HepG2 (cell line): ENCODE results near the gene HOXD3. TPM values are rescaled to one million over a fixed set of nuclear protein-coding genes. Genes with fewer than 3 reads are reported as not detected.
A peak's percentile ranks its signal among the peaks of the same experiment; 100 is the strongest.

Experiments
- ATAC-seq: fragments of 200-7000 bp; cut with Tn5 transposase; 3 replicates; pipeline ENCODE4 v1.9.1; 2020; ENCODE audit warnings: mild to moderate bottlenecking, moderate library complexity
- BruUV-seq: library from RNA; stranded (reverse); fragments of 400-500 nt; replicated peaks from 2 replicates; lab custom pipeline; 2021; lab: Mats Ljungman, UMichigan
- CTCF ChIA-PET: fragments of 300-600 bp; formaldehyde crosslinking; extraction: SDS; loops from one replicate; lab custom pipeline; 2021; ENCODE audit warnings: low total read pairs, inconsistent platforms, low intra/inter-chr PET ratio; lab: Yijun Ruan, JAX
- POLR2A ChIA-PET: fragments of 350-600 bp; sonication (Branson Sonifier 250); formaldehyde crosslinking; loops from one replicate; lab custom pipeline; 2020; ENCODE audit warnings: antibody characterized with exemption, inconsistent platforms; lab: Yijun Ruan, JAX
- DNase-seq: peaks from one replicate; pipeline ENCODE4 v3.0.0-alpha.2; 2015; ENCODE audit warnings: low spot score
- FAIRE-seq: peaks from 3 replicates; lab custom pipeline; 2011; peaks lifted over from hg19 to GRCh38; lab: Jason Lieb, UNC
- H2AFZ ChIP-seq: one replicate; pipeline ENCODE4 v1.6.1; 2011; ENCODE audit warnings: low read length, inconsistent platforms
- H3K27ac ChIP-seq: fragments of 300-600 bp; 3 replicates; pipeline ENCODE4 v1.8.0; 2011; ENCODE audit warnings: mixed run types, mild to moderate bottlenecking, mixed read lengths, low read length, inconsistent platforms; ENCODE audit not compliant: insufficient read depth; ENCODE audit errors: extremely low read length
- H3K27me3 ChIP-seq, 2 experiments: fragments of 200-600 bp in 1 of 2; 2 replicates in 1 of 2; 3 replicates in 1 of 2; pipeline versions ENCODE4 v1.6.0 to v1.8.0; 2011; ENCODE audit warnings: low read length in 2 of 2, mild to moderate bottlenecking in 2 of 2, moderate library complexity in 2 of 2, inconsistent platforms in 1 of 2; ENCODE audit not compliant: insufficient read depth in 2 of 2, control insufficient read depth in 1 of 2
- H3K36me3 ChIP-seq, 2 experiments: fragments of 200-600 bp in 1 of 2; replicated peaks in 1 of 2; 2 replicates in 1 of 2; 3 replicates in 1 of 2; pipeline versions ENCODE4 v1.5.1 to v1.8.0; 2011; ENCODE audit warnings: low read length in 2 of 2, inconsistent platforms in 1 of 2; ENCODE audit not compliant: insufficient read depth in 2 of 2, control insufficient read depth in 1 of 2
- H3K4me1 ChIP-seq: 2 replicates; pipeline ENCODE4 v1.5.1; 2012; ENCODE audit warnings: low read length, inconsistent platforms; ENCODE audit not compliant: insufficient read depth
- H3K4me2 ChIP-seq: 2 replicates; pipeline ENCODE4 v1.6.0; 2011; ENCODE audit warnings: low read depth, low read length, inconsistent platforms
- H3K4me3 ChIP-seq, 3 experiments: fragments of 200-600 bp in 1 of 3; sonication (generic), shearing (Covaris generic) in 1 of 3; replicated peaks in 1 of 3; 2 replicates each; pipeline ENCODE4 v1.5.1; 2011 to 2016; ENCODE audit warnings: low read length in 3 of 3, inconsistent platforms in 2 of 3, low read depth in 2 of 3, mild to moderate bottlenecking in 2 of 3, control low read depth in 1 of 3, mixed read lengths in 1 of 3; ENCODE audit not compliant: insufficient read depth in 1 of 3
- H3K79me2 ChIP-seq: one replicate; pipeline ENCODE4 v1.6.1; 2011; ENCODE audit warnings: low read length, inconsistent platforms; ENCODE audit not compliant: insufficient read depth
- H3K9ac ChIP-seq: 2 replicates; pipeline ENCODE4 v1.6.0; 2011; ENCODE audit warnings: mild to moderate bottlenecking, low read depth, low read length, inconsistent platforms; ENCODE audit not compliant: insufficient read depth
- H3K9me3 ChIP-seq: 2 replicates; pipeline ENCODE4 v1.5.1; 2012; ENCODE audit warnings: mild to moderate bottlenecking, low read length
- H4K20me1 ChIP-seq: 2 replicates; pipeline ENCODE4 v1.6.0; 2011; ENCODE audit warnings: inconsistent platforms, mild to moderate bottlenecking, low read length, moderate library complexity; ENCODE audit not compliant: insufficient read depth
- CHD4 ChIP-seq: fragments of 200-600 bp; sonication (generic); IDR thresholded peaks from 2 replicates; pipeline ENCODE4 v1.7.0; 2017; ENCODE audit warnings: mild to moderate bottlenecking, low read length, borderline replicate concordance
- EED ChIP-seq: sonication (generic); formaldehyde crosslinking; IDR thresholded peaks from 2 replicates; pipeline ENCODE4 v1.5.0; 2020; ENCODE audit warnings: mild to moderate bottlenecking, missing genetic modification reagents
- FUBP1 ChIP-seq: sonication (generic); formaldehyde crosslinking; IDR thresholded peaks from 2 replicates; pipeline ENCODE4 v1.5.1; 2020; ENCODE audit warnings: missing genetic modification reagents, mild to moderate bottlenecking, borderline replicate concordance
- HMGXB3 ChIP-seq: sonication (generic); formaldehyde crosslinking; IDR thresholded peaks from 2 replicates; pipeline ENCODE4 v1.4.0; 2020; ENCODE audit warnings: missing genetic modification reagents, borderline replicate concordance
- MEF2D ChIP-seq: sonication (generic); formaldehyde crosslinking; IDR thresholded peaks from 2 replicates; pipeline ENCODE4 v1.5.1; 2020; ENCODE audit warnings: mild to moderate bottlenecking, missing genetic modification reagents
- MXD4 ChIP-seq: IDR thresholded peaks from 2 replicates; pipeline ENCODE4 v1.6.1; 2016; ENCODE audit warnings: mild to moderate bottlenecking, missing biosample characterization, missing genetic modification reagents
- PBX2 ChIP-seq: IDR thresholded peaks from 2 replicates; pipeline ENCODE4 v1.6.1; 2016; ENCODE audit warnings: control low read depth
- ZC3H4 ChIP-seq: sonication (generic); formaldehyde crosslinking; IDR thresholded peaks from 2 replicates; pipeline ENCODE4 v1.4.0; 2020; ENCODE audit warnings: missing genetic modification reagents, borderline replicate concordance
- ZNF280D ChIP-seq: sonication (generic); formaldehyde crosslinking; IDR thresholded peaks from 2 replicates; pipeline ENCODE4 v1.5.1; 2020; ENCODE audit warnings: mild to moderate bottlenecking, missing genetic modification reagents
- ZNF343 ChIP-seq: sonication (generic); formaldehyde crosslinking; IDR thresholded peaks from 2 replicates; pipeline ENCODE4 v1.4.0; 2020; ENCODE audit warnings: mild to moderate bottlenecking, missing genetic modification reagents
- ZZZ3 ChIP-seq: sonication (generic); formaldehyde crosslinking; IDR thresholded peaks from 2 replicates; pipeline ENCODE4 v1.4.0; 2020; ENCODE audit warnings: missing genetic modification reagents, mild to moderate bottlenecking, borderline replicate concordance
- WGBS: methylation state at CpG from one replicate; pipeline ENCODE4 v1.1.6; 2017; ENCODE audit warnings: low lambda C conversion rate; 5-methylcytosine and 5-hydroxymethylcytosine counted together
- in situ Hi-C: cut with HindIII; loops from 2 replicates; pipeline ENCODE4 v1.10.0; 2017; ENCODE audit warnings: low pct_unique_long_range_greater_than_20kb; ENCODE audit not compliant: extremely low pct_ligation_motif_present
- intact Hi-C: fragments of 100-400 bp; cut with micrococcal nuclease; formaldehyde crosslinking; loops from one replicate; pipeline ENCODE4 v1.10.0; 2022; ENCODE audit not compliant: unreplicated experiment
- polyA plus RNA-seq, 8 experiments: library from polyadenylated mRNA; depleted of rRNA in 3 of 8; stranded (reverse) in 7 of 8; unstranded in 1 of 8; fragments of >200 nt; fragmentation: Illumina TruSeq in 4 of 8; extraction: Trizol in 4 of 8; gene quantifications; 2 replicates each; pipeline versions ENCODE4 v1.2.1 to v1.2.3, GENCODE V29; 2011 to 2016; ENCODE audit warnings: low read depth in 4 of 8, missing spikeins in 1 of 8, mixed read lengths in 1 of 8; ENCODE audit not compliant: insufficient read depth in 1 of 8
- total RNA-seq, 5 experiments: library from RNA; depleted of rRNA; stranded (reverse); fragments of >200 nt; fragmentation: Illumina TruSeq; extraction: Trizol; gene quantifications; 2 replicates each; pipeline ENCODE4 v1.2.3, GENCODE V29; 2016; ENCODE audit warnings: low read depth in 1 of 5

Gene HOXD3
- total and polyA plus RNA-seq, 2 of the 13 experiments (the other 11 are each of a cell fraction or from before 2014, with no cell fraction given), result 0.05 to 0.09 TPM

- 79% methylated on average over 44 of the region's 47 CpGs for WGBS
- Histone ChIP-seq H3K9me3 (no peaks in the 10 kb centered on the region), H3K4me1 (peaks cover 47% of the 10 kb centered on the region), H3K36me3 (peaks cover 2 to 39% of the 10 kb centered on the region in 2 experiments), H3K79me2 (peaks cover 4% of the 10 kb centered on the region), H3K9ac (no peak overlapping the region), H3K27ac (no peak overlapping the region), H3K4me3 (peak overlapping the region in 2 of 3 experiments; percentile 29 to 42; a peak in 3 of 6 replicates), H3K4me2 (peak overlapping the region; percentile 67), H2AFZ (no peak overlapping the region), H3K27me3 (peaks cover 0 to 5% of the 10 kb centered on the region in 2 experiments; a peak in 2 of 5 replicates), H4K20me1 (no peaks in the 10 kb centered on the region)
- ATAC-seq, result peak; percentile 56
- BruUV-seq, result no TSS peak
- ChIA-PET POLR2A (interaction anchor here (0.8 to 4.4 kb wide), 4 partner anchors 12 to 198 kb away, joined by 3 to 21 read pairs (median 4); partner anchors contain the start of genes HOXD1 and MTX2), CTCF (no interaction called here)
- intact Hi-C loops, result no loop called here
- no peak for DNase-seq
- in situ Hi-C loops, result no loop called here
- no peak for FAIRE-seq
- TF ChIP-seq MXD4, result no peak
- TF ChIP-seq HMGXB3 (CRISPR knock-in tag), result no peak
- peak; percentile 3; the same call in 1 of the 2 replicates for TF ChIP-seq EED (CRISPR knock-in tag)
- no peak for TF ChIP-seq CHD4
- no peak for TF ChIP-seq PBX2 (CRISPR knock-in tag)
- TF ChIP-seq ZC3H4 (CRISPR knock-in tag), result no peak
- TF ChIP-seq ZZZ3, result no peak
- no peak for TF ChIP-seq MEF2D (CRISPR knock-in tag)
- TF ChIP-seq ZNF343 (CRISPR knock-in tag), result no peak
- TF ChIP-seq FUBP1, result no peak
- no peak for TF ChIP-seq ZNF280D (CRISPR knock-in tag)
These were observed 18.0 kb downstream of the HOXD3 start for GRCh38 chr2:176174824-176175708.
